D721Med (cell line): ENCODE data around the gene FUT7.

Experiments used
- DNase-seq: peaks from one replicate; pipeline ENCODE4 v3.0.0; 2011; ENCODE audit warnings: low spot score; ENCODE audit not compliant: insufficient read length
- FAIRE-seq: peaks from 2 replicates; lab custom pipeline; 2011; peaks lifted over from hg19 to GRCh38; lab: Jason Lieb, UNC
- CTCF ChIP-seq: IDR thresholded peaks from 2 replicates; pipeline ENCODE4 v1.5.1; 2012; ENCODE audit warnings: mild to moderate bottlenecking, control low read depth; ENCODE audit not compliant: insufficient read depth; ENCODE audit errors: missing control alignments

The FUT7 gene

GRCh38 chr9:137028263-137029057 is 3.4 kb downstream of the FUT7 start:
- DNase-seq (no peak), FAIRE-seq (no peak)
- peak; percentile 48 for TF ChIP-seq CTCF

- TF ChIP-seq CTCF, result no peak
- FAIRE-seq (no peak), DNase-seq (no peak)
Observed at GRCh38 chr9:137027369-137028262, 4.3 kb downstream of the FUT7 start, which contains the start of gene ABCA2. TSS of gene ABCA2 (minus strand) at chr9:137028237. CDS start at chr9:137028140, 97 bp downstream.

- no peak for FAIRE-seq
- TF ChIP-seq CTCF, result no peak
- no peak for DNase-seq
Observed at GRCh38 chr9:137026828-137027227, 5.1 kb downstream of the FUT7 start.

GRCh38 chr9:137026384-137026783 is 5.5 kb downstream of the FUT7 start:
- no peak for TF ChIP-seq CTCF
- no peak for DNase-seq
- no peak for FAIRE-seq

GRCh38 chr9:137025517-137025966 is 6.3 kb downstream of the FUT7 start:
- no peak for FAIRE-seq
- DNase-seq, result no peak
- TF ChIP-seq CTCF, result no peak

- DNase-seq, result no peak
- no peak for TF ChIP-seq CTCF
- no peak for FAIRE-seq
Observed at GRCh38 chr9:137023583-137023991, 8.3 kb downstream of the FUT7 start.
